HG03354 (cell line): ENCODE measurements around the gene ADRM1.

Source experiments
- ATAC-seq: cut with Tn5 transposase; IDR thresholded peaks from one replicate; pipeline ENCODE4 v1.9.1; 2021; ENCODE audit warnings: mild to moderate bottlenecking; ENCODE audit not compliant: unreplicated experiment, poor library complexity, severe bottlenecking

ADRM1 gene, protein sequence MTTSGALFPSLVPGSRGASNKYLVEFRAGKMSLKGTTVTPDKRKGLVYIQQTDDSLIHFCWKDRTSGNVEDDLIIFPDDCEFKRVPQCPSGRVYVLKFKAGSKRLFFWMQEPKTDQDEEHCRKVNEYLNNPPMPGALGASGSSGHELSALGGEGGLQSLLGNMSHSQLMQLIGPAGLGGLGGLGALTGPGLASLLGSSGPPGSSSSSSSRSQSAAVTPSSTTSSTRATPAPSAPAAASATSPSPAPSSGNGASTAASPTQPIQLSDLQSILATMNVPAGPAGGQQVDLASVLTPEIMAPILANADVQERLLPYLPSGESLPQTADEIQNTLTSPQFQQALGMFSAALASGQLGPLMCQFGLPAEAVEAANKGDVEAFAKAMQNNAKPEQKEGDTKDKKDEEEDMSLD

DNA sequence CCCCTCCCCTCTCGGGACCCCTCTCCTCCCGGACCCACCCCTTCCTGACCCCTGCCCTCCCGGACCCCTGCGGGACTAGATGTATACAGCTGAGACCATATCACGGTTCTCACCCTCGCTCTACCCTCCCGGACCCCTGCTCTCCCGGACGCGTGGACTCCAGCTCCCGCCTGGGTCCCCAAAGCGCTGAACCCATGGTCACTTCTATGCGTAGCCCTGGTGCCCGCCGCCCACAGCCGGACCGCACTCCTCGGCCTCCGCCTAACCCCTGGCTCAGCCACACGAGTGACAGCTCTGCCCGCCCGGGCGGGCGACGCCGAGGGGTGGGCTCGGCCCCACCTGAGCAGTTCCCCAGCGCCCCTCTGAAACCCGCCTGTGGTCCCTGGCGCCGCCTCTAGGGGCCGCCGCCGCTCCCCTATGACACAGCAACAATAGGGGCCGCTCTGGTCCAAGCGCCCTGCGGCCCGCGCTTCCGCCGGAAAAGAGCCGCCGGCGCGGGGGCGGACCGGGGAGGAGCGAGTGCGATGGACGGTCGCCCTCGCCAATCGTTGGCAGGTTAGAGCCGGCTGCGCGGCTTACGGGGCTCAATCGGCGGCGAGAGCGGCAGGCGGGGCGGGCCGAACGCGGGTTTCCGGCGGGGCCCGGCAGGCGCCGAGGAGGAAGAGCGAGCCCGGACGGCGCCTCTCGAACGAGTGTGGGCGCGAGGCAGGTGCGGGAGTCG is at the start of gene ADRM1:
TSS of gene ADRM1 (plus strand) at position 657 of the 721 bp plus-strand sequence. CDS start 572 bp downstream, outside the sequence.
- ATAC-seq = peak; percentile 87

DNA sequence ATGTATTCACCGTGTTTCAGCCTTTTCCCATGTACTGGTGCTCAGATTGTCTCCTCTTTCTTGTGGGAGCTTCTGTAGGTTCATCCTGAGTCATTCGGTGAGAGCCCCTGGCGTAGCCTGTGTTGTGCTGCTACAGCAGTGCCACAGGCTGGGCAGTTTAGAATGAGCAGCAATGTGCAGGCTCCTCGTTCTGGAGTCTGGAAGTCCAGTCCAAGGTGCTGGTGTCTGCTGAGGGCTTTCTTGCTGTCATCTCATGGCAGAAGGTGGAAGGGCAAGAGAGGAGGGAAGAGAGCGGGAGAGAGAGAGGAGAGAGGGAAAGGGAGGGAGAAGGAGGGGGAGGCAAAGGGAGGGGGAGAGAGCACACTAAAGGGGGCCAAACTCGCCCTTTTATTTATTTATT is 49.4 kb upstream of the ADRM1 start:
- no peak for ATAC-seq

GRCh38 chr20:62254021-62254724 is 48.6 kb upstream of the ADRM1 start:
- ATAC-seq = no peak

DNA sequence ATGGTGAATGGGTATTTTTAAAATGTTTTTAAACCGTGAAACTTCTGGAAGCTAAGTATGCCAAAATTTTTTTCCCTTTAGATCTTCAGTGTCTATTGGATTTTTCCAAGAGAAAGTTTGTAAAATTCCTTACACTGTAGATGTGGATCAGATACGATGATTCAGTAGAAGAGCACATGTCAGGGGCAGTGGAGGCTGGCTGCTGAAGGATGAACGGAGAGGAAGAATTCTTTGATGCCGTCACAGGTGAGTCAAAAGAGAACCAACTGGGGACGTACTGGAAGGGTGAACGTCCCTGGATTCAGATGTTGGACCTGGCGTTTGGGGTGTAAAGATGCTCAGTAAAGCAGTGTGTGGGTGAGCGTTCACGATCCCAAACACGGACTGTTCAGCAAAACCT is 46.8 kb upstream of the ADRM1 start:
- no peak for ATAC-seq

- no peak for ATAC-seq
Measured at GRCh38 chr20:62258499-62259293, 44.1 kb upstream of the ADRM1 start.

DNA sequence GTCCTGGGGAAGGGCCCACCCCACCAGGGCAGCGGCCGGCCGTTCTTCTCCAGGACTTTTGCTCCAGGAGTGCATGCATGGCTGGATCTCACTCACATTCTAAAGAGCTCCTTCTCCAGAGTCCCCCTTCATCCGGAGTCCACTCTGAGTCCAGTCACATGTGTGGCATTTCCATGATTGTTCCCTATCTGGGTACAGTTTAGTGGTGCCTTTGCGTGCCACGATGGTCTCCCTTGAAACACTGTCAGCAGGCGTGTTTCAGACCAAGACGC is 43.6 kb upstream of the ADRM1 start:
- no peak for ATAC-seq

DNA sequence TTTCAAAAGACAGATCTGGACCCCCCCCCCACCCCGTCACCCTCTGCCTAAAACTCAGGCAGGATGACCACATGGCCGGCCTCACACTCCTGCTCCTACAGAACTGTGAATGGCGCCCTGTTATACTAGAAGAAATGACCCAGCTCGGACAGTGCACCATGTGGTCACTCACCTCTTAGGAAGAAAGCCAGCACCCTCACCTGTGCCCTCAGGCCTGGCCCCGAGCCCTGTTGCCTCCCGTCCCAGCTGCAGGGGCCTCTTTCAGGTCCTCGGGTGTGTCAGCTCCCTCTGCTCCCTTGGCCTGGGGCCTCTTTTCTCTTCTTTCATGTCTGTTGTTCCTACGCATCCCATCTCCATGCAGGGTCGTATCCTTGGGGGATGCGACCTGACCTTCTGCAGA is 40.7 kb upstream of the ADRM1 start:
- no peak for ATAC-seq

DNA sequence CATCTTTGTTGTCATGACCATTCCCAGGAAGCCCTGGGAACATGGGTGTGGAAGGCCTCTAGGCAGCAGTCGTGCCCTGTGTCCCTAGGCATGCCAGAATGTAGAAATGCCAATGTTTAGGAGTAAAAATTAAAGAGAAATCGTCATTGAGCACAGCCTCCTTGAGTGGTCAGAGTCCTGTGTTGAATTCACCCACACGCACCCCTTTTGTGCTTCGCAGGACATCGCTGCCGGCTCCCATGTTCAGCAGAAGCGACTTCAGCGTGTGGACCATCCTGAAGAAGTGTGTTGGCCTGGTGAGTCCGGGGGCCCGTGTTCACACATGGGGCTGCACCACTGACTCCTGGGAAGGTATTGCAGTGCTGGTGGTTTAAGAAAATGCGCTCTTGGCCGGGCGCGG is 39.4 kb upstream of the ADRM1 start:
- no peak for ATAC-seq

DNA sequence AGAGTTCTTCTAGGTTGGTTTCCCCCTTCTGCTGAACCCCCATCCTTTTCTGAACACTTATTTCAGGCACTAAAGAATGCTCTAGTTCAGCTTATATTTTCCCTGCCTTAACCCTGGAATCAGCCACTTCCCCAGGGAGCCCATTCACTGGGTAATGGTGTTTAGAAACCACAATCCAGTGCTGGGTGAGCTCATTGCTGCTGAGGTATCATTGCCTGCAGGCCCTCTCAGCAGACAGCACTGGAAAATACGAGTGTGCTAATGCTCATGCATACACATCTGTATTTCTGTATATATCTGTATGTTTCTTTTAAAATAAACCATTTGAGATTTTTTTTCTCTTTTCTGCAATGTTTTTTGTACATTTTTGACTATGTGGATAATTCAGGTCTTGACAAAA is 37.4 kb upstream of the ADRM1 start:
- ATAC-seq = no peak

DNA sequence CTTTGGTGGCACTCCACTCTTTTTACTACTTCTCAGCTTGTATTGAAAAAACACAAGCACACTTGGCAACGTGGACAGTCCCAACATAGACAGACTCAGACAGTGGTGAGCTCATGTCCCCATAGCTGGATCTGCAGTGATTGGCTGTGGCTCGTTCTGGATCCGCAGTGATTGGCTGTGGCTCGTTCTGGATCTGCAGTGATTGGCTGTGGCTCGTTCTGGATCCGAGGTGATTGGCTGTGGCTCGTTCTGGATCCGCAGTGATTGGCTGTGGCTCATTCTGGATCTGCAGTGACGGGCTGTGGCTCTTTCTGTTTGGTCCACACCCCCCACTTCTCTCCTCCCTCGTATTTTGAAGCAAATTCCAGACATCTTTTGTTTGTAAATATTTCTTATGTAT is 36.5 kb upstream of the ADRM1 start:
- ATAC-seq = no peak

DNA sequence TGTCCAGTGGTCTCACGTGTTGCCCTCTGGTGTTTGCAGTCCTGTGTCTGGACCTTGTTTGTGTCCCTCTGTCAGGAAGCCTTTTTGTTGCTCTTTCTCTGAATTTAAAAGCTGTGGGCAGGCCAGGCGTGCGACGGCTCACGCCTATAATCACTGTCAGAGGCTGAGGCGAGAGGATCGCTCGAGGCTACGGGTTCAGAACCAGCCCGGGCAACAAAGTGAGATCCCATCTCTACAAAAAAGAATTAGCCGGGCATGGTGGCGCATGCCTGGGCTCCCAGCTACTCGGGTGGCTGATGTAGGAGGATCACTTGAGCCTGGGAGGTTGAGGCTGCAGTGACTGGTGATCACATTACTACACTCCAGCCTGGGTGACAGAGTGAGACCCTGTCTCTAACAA is 35.9 kb upstream of the ADRM1 start:
- ATAC-seq = no peak

GRCh38 chr20:62267543-62267942 is 35.3 kb upstream of the ADRM1 start:
- ATAC-seq = no peak

- no peak for ATAC-seq
Measured at GRCh38 chr20:62268228-62268900, 34.4 kb upstream of the ADRM1 start.

- ATAC-seq = no peak
Measured at GRCh38 chr20:62269378-62269777, 33.4 kb upstream of the ADRM1 start.

- ATAC-seq = no peak
Measured at GRCh38 chr20:62269871-62270270, 32.9 kb upstream of the ADRM1 start.

DNA sequence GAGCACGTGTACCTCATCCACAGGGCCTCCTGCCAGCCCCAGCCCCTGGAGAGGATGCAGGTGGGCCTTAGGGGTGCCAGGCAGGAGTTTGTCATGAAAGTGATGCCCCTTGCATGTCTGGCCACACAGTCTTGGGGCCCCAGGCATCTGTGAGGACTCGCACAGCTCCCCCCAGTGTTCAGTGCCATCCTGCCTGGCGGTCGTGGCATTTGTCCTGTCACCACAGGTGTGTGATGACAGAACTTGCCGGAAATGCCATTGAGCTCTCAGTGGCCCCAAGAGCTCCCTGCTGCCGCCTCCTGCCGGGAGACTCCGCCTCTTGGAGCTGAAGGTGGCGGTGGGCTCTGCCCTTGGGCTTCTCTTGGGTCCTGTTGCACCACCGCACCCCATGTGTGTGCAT is 30.6 kb upstream of the ADRM1 start:
- ATAC-seq = no peak

DNA sequence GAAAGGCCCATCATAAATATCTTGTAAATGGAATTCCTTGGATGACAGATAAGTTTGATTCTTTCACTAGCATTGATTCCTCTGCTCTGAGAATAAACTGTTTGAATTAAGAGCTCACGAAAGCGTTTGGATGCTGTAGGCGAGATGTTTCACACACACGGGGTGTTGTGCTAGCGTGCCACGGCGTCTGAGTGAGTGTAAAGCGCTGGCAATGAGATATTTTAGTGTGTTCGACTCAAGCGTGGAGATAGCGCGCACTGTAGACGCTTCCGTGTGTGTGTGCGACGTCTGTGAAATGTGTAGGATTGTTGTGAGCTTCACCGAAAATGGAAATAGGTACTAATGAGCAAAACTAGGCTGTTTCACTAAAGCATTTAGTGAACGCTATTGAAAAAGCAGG is 29.4 kb upstream of the ADRM1 start:
- no peak for ATAC-seq

- no peak for ATAC-seq
Measured at GRCh38 chr20:62274332-62274950, 28.4 kb upstream of the ADRM1 start.

DNA sequence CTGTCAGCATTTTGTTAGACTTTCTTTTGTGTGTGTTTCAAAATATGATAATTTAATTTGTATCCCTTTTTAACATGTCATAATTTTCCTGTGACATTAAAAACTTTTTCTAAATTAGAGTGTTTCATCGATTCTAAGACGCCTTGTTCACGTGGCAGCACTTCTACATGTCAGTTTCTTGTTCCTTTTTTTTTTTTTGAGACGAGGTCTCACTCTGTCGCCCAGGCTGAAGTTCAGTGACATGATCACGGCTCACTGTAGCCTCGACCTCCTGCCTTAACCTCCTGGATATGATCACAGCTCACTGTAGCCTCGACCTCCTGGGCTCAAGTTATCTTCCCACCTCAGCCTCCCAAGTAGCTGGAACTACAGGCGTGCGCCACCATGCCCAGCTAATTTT is 27.6 kb upstream of the ADRM1 start:
- no peak for ATAC-seq
